Fibroblast of skin of left biceps (primary cell): Measurements from ENCODE around the gene LAGE3.

ENCODE experiments used
- DNase-seq, 2 experiments: peaks; one replicate each; pipeline ENCODE4 v3.0.0-alpha.2; 2013; ENCODE audit warnings: low read depth in 2 of 2

The LAGE3 gene

DNA sequence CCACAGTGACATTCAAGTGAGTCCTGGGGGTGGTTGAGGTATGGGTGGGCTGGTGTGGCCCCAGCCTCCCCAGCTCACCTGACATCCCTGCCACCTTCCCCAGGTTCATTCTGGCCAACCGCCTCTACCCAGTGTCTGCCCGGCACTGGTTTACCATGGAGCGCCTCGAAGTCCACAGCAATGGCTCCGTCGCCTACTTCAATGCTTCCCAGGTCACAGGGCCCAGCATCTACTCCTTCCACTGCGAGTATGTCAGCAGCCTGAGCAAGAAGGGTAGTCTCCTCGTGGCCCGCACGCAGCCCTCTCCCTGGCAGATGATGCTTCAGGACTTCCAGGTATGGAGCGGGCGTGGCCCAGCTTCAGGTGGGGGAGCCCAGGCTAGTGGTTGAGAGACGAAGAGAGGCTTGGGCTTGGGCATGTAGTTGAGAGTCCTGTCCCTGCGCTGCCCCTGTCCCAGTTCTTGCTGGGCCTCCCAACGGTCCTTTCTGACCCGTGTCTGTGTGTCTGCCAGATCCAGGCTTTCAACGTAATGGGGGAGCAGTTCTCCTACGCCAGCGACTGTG, 43.8 kb downstream of the LAGE3 start:
- no peak for DNase-seq

GRCh38 chrX:154434394-154435168, 44.5 kb downstream of the LAGE3 start:
- DNase-seq: no peak

DNA sequence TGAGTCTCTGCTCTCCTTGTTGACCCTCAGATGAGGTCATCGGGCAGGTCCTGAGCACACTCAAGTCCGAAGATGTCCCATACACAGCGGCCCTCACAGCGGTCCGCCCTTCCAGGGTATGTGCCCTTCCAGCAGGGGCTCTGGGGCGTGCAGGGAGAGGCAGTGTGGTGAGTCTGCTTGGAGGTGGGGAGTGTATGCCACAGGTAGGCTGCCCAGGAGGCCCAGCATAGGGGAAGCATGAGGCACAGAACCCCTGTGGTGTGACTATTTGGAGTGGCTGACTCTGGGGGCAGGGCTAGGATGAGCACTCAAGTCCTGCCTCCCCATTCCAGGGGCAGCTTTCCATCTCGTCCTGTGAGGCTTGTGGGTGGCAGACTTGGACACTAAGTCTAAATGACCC, 45.5 kb downstream of the LAGE3 start:
- no peak for DNase-seq

DNA sequence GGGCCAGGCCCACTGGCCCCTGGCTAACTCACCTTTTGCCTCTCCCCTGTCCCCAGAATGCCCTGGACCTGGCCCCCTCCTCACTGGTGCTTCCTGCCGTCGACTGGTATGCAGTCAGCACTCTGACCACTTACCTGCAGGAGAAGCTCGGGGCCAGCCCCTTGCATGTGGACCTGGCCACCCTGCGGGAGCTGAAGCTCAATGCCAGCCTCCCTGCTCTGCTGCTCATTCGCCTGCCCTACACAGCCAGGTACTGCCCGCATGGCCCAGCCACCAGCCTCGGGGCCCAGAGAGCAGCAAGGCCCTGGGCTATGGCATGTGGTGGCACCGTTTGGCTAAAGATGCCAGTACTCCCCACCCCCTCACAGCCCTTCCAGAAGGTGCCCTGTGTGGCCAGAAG, 46.9 kb downstream of the LAGE3 start:
- DNase-seq: no peak

DNA sequence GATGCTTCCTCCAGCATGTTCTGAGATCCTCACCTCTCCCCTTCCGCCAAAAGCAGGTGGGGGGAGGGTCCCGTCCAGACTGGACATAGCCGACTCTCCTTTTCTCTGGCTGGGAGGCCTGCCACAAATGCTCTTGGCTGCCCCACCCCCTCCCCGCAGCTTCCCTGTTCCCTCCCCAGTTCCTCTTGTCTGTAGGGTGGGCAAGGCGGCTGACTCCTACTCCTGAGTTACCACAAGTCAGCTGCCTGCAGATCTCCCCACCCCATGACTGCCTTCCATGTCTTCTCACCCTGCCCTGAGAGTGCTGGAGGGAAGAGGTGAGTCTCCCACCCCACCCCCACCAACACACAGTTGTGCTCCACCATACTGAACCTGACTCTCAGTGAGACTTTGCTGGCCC, 47.7 kb downstream of the LAGE3 start:
- DNase-seq: no peak

DNA sequence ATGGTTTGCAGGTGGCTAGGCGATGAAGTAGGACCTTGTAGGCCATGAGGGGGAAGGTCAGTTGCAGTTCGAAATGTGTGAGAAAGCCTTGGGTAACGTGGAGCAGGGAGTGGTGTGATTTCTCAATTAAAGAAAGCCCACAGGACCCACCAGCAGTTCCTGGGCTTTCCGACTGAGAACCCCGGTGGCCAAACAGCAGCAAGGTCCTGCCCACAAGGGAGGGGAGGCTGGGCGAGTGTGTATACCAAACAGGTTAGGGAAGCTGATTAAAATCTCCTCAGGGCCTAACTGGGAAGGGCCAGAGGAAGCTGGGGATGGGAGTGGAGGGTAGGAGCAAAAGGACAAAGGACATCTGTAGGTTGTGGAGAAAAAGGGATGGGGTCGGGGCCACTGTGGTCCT, 48.2 kb downstream of the LAGE3 start:
- no peak for DNase-seq

GRCh38 chrX:154430479-154430878, 48.6 kb downstream of the LAGE3 start:
- no peak for DNase-seq

DNA sequence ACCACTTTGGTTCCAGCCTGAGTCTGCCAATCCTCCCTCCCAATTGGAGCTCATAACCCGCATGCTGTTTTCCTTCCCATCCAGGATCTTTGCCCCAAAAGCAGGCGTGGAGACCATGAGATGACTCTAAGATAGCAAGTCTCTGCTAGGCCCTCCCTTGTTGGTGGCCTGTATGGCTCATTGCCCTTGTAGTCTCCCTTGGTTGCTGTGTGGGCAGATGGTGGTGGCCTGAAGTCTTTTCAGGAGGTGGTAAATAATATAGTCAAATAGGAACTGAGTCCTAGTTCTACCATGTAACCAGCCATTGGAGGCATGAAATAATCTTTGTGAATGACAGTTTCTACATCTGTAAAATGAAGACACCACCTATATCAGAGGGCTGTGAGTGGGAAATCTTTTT, 49.4 kb downstream of the LAGE3 start:
- DNase-seq: no peak

- DNase-seq: peak; percentile 85
Observed at GRCh38 chrX:154428176-154429171, 50.6 kb downstream of the LAGE3 start, which contains the start of gene ATP6AP1. TSS of gene ATP6AP1 (plus strand) at chrX:154428677. CDS start at chrX:154428693, 16 bp downstream.
